Raji (cell line): ENCODE data around the gene TOPBP1.

Experiments
- POLR2A ChIP-seq: IDR thresholded peaks from 2 replicates; pipeline ENCODE4 v1.6.1; 2011; ENCODE audit warnings: low read depth, low read length, control low read depth; ENCODE audit not compliant: insufficient read depth

The TOPBP1 gene

DNA sequence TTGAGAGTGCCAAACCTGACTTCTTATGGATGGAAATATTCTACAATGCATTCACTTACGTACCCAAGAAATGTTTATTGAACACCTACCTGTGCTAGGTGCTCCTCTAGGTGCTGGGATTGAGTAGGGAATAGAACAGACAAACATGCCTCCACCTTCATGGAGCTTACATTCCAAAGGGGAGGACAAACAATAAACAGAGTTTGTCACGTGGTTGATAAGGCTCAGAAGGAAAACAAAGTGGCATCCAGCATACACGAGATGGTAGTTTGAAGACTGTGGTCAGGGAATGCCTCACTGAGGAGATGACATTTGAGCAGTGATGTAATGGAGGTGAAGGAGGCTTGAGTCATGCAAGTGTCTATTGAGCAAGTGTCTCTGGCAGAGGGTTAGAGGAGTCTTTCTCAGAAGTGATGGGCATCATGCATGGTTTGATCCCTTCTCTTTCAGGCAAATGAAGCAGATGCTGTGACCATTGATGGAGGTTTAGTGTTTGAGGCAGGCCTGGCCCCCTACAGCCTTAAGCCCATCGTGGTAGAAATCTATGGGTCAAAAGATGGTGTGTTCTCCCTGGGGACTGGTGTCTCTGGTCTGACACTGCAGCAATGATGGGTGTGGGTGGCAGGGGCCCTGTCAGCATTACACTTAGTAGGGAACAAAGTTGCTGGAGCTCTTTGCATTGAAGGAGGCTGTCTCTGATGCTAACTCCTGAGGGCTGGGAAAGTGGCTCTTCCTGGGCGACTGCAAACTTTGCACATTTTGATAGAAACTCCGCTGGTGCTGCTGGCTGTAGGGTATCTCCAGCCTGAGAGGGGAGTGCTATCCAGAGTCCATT lies 29.7 kb upstream of the TOPBP1 start:
- TF ChIP-seq POLR2A = no peak

DNA sequence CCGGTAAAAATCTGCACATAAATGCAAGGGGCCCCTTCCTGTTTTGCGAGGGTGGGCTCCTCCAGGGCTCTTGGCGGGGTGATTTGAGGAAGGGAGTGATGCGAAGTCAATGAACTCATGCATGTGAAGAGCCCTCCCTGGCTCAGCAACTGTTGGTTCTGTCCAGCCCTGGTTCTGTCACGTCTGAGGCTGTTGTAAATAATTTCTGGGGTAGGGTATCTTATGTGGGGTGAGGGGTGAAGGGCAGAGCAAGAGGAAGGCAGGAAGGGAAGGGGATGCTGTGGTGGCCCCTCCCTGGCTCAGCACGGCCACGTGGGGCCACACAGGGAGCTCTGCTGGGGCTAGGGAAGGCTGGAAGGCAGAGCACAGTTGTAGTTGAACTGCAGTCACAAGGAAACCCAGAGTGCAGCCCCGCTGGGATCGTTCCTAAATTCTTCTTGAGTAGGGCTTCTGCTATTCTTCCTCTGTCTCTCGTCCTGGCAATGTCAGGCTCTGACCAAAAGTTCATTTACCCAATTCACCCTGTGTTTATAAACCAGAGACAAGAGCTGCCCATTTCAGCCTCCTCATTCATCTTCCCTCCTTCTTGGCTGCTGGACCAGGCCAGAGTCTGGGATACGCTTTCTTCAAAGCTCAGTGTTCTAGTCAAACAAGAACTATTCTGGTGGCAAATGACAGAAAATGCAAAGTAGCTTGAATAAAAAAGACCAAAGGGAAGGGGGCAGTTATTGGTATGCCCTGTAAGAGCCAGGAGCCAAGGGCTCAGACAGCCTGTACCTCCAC lies 14.8 kb upstream of the TOPBP1 start:
- no peak for TF ChIP-seq POLR2A

DNA sequence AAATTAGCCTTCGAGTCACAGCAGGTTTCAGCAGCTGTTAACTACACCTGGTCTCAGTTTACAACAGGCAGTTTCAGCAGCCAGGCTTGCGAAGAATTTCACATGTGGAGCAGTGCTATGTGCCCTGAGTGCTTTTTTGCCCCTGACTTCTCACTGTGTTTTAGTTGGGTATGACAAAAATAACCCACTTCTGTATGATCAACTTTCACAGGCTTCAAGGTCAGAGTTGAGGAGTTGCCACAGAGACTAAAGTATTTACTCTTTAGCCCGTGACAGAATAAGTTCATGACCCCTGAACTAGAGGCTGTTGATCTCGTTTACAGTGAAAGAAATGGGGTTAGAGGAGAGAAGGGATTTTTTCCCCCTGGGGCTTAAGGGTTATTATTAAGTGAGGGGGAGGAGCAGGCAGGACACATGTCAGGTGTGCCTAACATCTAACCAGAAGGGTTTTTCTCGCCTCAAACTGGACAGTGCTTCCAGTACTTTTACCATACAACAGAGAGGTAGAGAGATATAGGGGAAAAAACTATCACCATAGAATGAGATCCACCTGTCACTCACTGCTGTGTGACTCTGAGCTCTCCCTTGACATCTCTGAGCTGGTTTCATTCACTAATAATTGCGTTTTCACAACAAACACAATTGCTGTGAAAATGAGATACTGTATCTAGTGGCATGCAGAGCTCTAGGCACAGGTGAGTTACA lies 14.0 kb upstream of the TOPBP1 start:
- no peak for TF ChIP-seq POLR2A

DNA sequence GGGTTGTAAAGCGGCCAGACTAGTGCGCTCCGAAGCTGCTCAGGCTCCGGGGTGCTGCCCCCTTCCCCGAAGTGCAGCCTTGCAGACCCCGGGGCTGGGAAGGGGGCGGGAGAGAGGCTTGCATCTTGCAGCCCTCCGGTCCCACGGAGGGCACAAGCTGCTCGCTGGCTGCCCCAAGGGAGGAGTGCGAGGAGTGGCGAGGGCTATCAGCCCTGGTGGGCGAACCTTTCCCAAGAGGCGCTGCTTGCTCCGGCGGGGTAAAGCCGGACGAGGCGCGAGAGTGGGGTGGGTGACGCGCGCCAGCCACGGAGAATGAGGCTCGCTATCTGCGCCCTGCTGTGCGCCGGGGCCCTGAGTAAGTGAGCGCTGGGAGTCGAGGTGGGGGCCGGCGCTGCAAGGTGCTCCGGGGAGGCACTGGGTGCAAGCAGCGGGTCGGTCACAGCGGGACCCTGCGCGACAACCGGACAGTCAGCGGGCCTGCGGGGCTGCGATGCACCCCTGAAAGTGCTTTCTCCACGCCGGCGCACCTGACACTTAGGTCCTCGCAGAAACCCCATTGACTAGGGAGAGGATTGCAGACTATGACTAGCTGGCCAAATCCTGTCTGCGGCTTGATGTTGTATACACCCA lies 12.7 kb upstream of the TOPBP1 start:
- TF ChIP-seq POLR2A = no peak

DNA sequence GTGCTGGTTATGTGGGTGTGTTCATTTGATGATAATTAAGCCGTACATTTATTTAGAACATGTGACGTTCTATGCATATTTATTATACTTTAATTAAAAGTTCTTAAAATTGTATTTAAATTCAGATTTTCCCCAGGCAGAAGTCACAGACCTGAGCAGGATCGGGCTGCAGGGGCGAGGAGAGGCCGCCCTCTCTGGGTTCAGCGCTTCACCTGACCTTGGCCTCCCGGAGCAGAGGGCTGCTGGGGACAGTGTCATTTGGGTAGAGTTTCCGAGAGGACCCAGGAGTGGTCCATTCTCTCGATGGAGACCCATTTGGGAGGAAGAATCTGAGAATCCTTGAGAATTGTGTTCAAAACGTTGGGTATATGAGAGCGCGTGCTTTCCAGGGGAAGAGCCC lies 12.0 kb upstream of the TOPBP1 start:
- TF ChIP-seq POLR2A = no peak

DNA sequence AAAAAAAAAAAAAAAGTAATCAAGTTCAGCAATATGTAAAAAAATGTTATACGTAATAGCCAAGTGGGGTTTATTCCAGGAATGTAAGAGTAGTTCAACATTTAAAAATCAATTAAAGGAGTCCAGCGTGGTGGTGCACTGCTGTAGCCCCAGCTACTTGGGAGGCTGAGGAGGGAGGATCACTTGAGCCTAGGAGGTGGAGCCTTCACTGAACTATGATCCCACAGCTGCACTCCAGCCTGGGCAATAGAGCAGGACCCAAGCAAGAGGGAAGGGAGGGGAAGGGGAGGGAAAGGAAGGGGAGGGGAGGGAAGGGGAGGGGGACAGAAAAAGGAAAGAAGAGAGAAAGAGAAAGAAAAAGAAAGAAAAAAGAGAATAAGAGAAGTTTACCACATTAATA lies 10.7 kb upstream of the TOPBP1 start:
- no peak for TF ChIP-seq POLR2A

DNA sequence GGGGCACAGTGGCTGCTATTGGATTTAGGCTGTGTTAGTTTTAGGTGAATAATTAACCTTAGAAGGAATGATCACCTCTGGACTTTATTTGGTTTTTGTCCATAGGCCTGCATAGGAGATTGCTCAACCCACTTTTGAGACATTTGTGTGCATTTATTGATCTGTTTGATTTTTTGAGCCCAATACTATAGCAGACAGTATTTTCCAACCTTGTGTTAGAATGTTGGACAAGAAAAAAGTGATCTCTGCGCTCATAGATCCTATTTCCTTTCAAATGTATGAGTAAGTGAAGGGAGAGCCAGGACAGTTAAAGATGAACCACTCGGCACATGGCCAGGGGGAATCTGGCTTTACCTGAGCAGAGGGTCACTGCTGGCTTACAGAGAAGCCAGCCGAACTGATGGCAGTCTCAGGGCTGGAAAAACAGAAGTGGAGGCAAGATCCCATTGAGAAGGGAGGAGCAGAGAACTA lies 8.8 kb upstream of the TOPBP1 start:
- no peak for TF ChIP-seq POLR2A

DNA sequence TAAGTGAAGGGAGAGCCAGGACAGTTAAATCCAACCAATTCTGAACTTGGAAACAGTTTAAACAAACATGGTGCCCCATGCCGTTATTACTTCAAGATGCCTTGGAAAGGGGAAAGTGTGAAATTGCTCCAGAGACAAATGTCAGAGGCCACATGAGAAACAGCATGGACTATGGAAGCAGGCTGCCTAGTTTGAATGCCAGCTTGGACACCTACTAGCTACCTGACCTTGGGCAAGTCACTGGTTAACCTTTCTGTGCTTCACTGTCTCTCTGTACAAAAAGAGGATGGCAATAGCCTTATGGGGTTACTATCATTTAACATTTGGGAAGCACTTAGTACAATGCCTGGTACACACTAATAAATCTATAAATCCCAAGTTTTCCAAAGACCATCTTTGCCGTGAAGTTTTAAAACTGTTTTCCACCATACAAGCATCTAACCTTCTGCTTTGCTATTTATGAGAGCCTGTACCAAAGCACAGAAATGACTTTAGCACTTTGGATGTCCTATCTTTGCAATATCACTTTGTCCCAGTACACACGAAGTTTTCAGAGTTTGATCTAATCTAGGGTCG lies 8.3 kb upstream of the TOPBP1 start:
- no peak for TF ChIP-seq POLR2A

DNA sequence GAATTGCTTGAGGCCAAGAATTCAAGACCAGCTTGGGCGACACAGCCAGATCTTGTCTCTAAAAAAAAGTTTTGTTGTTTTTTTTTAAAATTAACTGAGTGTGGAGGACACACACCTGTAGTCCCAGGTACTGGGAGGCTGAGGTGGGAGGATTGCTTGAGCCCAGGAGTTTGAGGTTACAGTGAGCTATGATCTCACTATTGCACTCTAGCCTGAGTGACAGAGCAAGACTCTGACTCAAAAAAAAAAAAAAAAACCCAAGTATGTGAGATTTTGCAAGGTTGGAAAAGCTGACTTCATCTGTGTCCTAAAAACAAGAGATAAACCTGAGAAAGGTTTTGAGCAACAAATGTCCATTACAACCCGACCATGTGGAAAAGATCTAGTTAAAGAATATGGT lies 5.4 kb upstream of the TOPBP1 start:
- no peak for TF ChIP-seq POLR2A

DNA sequence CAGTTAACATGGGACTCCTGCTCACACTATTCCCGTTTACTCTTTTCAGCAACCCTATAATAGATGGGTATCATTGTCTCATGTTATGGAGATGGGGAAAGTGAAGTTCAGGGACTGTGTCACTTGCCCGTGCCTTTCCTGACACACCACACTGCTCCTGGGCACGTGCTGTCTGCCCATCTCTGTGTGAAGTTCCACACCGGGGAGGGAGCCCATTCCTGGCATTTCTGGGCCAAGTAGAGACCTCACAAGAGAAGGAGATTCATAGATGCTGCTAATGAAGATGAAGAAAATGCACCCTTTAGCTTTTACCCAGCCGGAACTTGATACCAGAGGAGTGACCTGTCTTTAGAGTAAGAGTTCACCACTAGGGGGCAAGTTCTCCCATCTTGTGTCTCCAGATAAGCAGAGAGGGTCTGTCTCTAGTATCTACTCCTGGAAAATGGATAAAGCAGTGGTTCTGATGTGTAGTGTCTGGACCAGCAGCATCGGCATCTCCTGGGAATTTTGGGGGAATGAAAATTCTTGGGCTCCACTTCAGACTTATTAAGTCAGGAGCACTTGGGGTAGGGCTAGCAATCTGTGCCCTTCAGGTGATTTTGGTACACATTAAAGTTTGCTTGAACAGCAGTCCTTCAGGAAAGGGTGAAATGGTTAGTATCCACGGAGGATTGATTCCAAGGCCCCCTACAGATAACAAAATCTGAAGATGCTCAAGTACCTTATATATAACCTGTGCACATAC lies 2.0 kb upstream of the TOPBP1 start:
- TF ChIP-seq POLR2A = no peak

DNA sequence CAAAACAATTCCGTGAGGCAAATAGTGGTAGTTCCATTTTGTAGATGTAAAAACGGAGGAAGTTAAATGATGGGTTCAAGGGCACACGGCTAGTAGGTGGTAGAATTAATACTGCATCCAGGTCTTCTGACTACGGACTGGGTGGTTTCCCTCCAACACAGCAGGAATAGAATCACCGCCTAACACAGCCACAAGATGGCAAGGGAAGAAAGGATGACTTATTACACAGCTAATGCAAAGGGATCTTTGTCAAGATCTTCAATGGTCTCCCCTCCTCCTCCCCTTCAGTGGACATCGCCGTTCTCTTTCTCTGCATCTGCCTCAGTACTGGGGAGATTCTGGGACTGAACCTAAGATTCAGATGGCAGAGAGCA lies 524 bp upstream of the TOPBP1 start:
- no peak for TF ChIP-seq POLR2A

DNA sequence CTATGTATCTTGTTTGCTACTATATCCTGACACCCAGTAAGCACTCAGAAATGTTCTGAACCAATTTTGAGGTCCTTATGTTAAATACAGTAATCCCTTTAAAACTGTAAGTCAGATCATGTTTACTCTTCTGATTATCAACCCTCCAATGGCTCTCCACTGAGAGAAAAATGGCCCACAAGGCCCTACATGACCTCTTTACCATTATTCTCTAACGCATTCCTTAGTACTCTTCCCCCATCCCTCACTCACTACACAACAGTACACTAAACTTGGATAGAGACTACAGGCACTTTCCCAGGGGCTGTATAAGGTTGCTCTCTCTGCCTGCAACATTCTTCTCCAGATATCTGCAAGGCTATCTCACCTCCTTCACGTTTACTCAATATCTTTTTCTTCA lies 1.9 kb downstream of the TOPBP1 start:
- no peak for TF ChIP-seq POLR2A

DNA sequence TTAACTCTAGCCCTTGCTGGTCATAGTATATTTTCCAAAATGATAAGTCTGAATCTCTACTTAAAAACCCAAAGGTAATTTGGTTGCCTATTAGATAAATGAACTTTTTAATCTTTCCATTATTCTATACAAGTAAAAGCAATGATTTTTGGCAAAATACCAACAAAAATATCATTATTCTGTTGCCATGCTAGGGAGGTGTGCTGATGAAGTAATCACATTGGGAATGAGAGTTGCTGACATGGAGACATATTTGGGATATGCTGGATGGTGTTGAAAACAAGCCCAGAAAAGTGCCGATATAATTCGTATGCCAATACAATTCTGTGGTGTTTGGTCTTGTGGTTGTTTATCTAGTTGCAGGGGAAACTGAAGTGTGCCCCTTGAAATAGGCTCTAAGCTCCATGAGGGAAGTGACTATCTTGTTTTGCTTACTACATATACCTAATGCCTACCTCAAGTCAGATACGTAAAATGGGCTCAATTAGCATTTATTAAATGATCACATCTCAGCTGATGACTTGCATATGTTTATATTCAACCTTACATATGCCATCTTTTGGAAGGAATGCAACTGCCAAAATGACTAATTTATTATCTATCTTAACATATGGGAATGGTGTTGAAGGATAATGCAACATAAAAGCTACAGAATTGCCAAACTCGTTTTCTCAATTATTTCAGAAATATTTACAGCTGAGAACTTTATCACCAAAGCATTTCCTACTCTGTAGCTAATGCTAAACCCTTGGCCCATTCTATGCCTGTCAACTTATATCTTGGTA lies 5.8 kb downstream of the TOPBP1 start:
- TF ChIP-seq POLR2A = no peak

DNA sequence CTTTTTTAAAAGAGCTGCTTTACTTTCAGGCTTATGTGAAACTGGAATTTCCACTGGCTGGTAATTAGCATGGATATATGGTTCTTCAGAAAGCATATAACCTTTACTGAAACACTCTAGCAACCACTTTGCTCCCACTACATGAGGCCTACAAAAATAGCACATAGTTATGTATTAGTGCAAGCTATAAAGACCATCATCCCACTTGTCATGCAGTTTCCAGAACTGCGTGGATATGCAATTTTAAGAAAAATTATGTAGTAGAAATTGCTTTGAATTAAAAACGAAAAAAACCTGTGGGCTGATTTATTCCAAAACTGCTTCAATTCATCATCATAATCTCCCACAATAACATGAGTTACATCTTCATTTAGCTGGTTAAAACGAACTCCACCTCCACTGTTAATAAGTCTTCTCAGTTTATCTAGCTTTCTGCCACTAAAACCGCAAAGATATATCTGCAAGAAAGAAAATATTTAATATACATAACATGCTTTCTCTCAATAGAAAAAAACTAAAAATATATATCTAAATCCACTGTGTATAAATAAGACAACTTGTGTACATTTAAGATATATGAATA lies 12.2 kb downstream of the TOPBP1 start:
- no peak for TF ChIP-seq POLR2A

DNA sequence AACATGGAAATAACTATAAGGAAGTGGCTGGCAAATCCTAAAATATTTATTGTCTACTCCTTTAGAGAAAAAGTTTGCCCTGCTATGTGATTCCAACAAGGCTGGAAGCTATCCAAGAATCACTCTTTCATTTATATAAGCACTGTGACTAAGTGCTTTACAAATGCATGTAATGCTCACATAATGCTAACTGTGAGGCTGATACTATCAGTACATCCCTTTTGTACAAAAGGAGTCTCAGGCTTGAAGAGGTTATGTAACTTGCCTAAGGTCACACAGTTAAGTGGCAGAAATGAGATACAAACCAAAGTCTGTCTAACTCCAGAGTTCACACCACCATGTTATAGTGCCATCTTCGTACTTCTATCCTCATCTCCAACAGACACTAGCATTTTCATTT lies 17.0 kb downstream of the TOPBP1 start:
- TF ChIP-seq POLR2A = no peak
